Measurements from ENCODE around the gene RAB30.

- TF ChIP-seq, protein P1, sequence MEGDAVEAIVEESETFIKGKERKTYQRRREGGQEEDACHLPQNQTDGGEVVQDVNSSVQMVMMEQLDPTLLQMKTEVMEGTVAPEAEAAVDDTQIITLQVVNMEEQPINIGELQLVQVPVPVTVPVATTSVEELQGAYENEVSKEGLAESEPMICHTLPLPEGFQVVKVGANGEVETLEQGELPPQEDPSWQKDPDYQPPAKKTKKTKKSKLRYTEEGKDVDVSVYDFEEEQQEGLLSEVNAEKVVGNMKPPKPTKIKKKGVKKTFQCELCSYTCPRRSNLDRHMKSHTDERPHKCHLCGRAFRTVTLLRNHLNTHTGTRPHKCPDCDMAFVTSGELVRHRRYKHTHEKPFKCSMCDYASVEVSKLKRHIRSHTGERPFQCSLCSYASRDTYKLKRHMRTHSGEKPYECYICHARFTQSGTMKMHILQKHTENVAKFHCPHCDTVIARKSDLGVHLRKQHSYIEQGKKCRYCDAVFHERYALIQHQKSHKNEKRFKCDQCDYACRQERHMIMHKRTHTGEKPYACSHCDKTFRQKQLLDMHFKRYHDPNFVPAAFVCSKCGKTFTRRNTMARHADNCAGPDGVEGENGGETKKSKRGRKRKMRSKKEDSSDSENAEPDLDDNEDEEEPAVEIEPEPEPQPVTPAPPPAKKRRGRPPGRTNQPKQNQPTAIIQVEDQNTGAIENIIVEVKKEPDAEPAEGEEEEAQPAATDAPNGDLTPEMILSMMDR (conservative IDR thresholded peaks at IDR 0.05 in 1 of 2, IDR thresholded peaks at IDR 0.05 in 1 of 2; ENCODE audit: extremely low read depth in 1 of 2, insufficient read depth in 1 of 2, low read depth in 1 of 2, low read length in 2 of 2), result no peak
- no peak for TF ChIP-seq EZH2 (IDR thresholded peaks at IDR 0.05; ENCODE audit: borderline replicate concordance, low read length)
Measured at GRCh38 chr11:82986446-82986845, 85.3 kb downstream of the RAB30 start.

Measured in mammary epithelial cell (primary cell).